Neural cell (in vitro differentiated cells): Measurements from ENCODE around the gene POLE4. TPM values are rescaled to one million over a fixed set of nuclear protein-coding genes. Genes with fewer than 3 reads are reported as not detected.

Experiments
- H2AFZ ChIP-seq: fragments of 200-600, 300-800 bp; sonication (generic), shearing (Covaris generic); 2 replicates; pipeline ENCODE4 v1.6.0; 2014; ENCODE audit warnings: low read depth, mild to moderate bottlenecking, antibody characterized with exemption, low read length, moderate library complexity
- H3F3A ChIP-seq: fragments of 200-600 bp; shearing (Covaris generic); 2 replicates; pipeline ENCODE4 v1.6.1; 2016; ENCODE audit warnings: mild to moderate bottlenecking, moderate library complexity, mixed read lengths, antibody characterized with exemption, low read length; ENCODE audit not compliant: insufficient read depth, poor library complexity, severe bottlenecking
- H3K27ac ChIP-seq: fragments of 200-600, 300-800 bp; sonication (generic), shearing (Covaris generic); 2 replicates; pipeline ENCODE4 v1.5.1; 2014; ENCODE audit warnings: mild to moderate bottlenecking, low read length, moderate library complexity
- H3K27me3 ChIP-seq: fragments of 300-800, 200-600 bp; sonication (generic), shearing (Covaris generic); 2 replicates; pipeline ENCODE4 v1.6.0; 2014; ENCODE audit warnings: mild to moderate bottlenecking, low read depth, low read length, moderate library complexity; ENCODE audit not compliant: insufficient read depth
- H3K36me3 ChIP-seq: fragments of 300-800, 200-600 bp; sonication (generic), shearing (Covaris generic); 2 replicates; pipeline ENCODE4 v1.5.1; 2014; ENCODE audit warnings: mild to moderate bottlenecking, antibody characterized with exemption, low read length, moderate library complexity; ENCODE audit not compliant: insufficient read depth
- H3K4me2 ChIP-seq: fragments of 300-800, 200-600 bp; sonication (generic), shearing (Covaris generic); 2 replicates; pipeline ENCODE4 v1.6.0; 2014; ENCODE audit warnings: mild to moderate bottlenecking, low read length
- H3K4me3 ChIP-seq: fragments of 300-800, 200-600 bp; sonication (generic), shearing (Covaris generic); 2 replicates; pipeline ENCODE4 v1.5.1; 2014; ENCODE audit warnings: mild to moderate bottlenecking, low read length, moderate library complexity
- H3K79me2 ChIP-seq: fragments of 200-600 bp; shearing (Covaris generic); replicated peaks from 2 replicates; pipeline ENCODE4 v1.6.0; 2014; ENCODE audit warnings: mild to moderate bottlenecking, low read length, moderate library complexity; ENCODE audit not compliant: insufficient read depth
- H3K9ac ChIP-seq: fragments of 300-800, 200-600 bp; sonication (generic), shearing (Covaris generic); 2 replicates; pipeline ENCODE4 v1.6.1; 2016; ENCODE audit warnings: mild to moderate bottlenecking, low read length, mixed read lengths
- H3K9me2 ChIP-seq: fragments of 200-600 bp; shearing (Covaris generic); 2 replicates; pipeline ENCODE4 v1.6.1; 2016; ENCODE audit warnings: mild to moderate bottlenecking, low read length, mixed read lengths; ENCODE audit not compliant: insufficient read depth
- H3K9me3 ChIP-seq: fragments of 200-600, 300-800 bp; sonication (generic), shearing (Covaris generic); 2 replicates; pipeline ENCODE4 v1.6.1; 2016; ENCODE audit warnings: mild to moderate bottlenecking, mixed run types, low read length, moderate library complexity, mixed read lengths
- H4K20me1 ChIP-seq: fragments of 200-600 bp; shearing (Covaris generic); 2 replicates; pipeline ENCODE4 v1.6.1; 2016; ENCODE audit warnings: mild to moderate bottlenecking, mixed run types; ENCODE audit not compliant: insufficient read depth
- EP300 ChIP-seq: fragments of 450-650 bp; conservative IDR thresholded peaks from 2 replicates; pipeline ENCODE4 v1.6.1; 2014; ENCODE audit warnings: antibody characterized with exemption, mild to moderate bottlenecking, moderate library complexity; ENCODE audit not compliant: poor library complexity, severe bottlenecking
- EZH2 ChIP-seq: fragments of 200-600, 300-800 bp; shearing (Covaris generic), sonication (generic); IDR thresholded peaks from 2 replicates; pipeline ENCODE4 v1.6.1; 2014; ENCODE audit warnings: antibody characterized with exemption, low read length, borderline replicate concordance, mild to moderate bottlenecking; ENCODE audit not compliant: insufficient read depth, poor library complexity, severe bottlenecking
- MXI1 ChIP-seq: fragments of 450-650 bp; conservative IDR thresholded peaks from 2 replicates; pipeline ENCODE4 v1.6.1; 2014; ENCODE audit warnings: antibody characterized with exemption, mild to moderate bottlenecking; ENCODE audit not compliant: poor library complexity, severe bottlenecking
- POLR2AphosphoS5 ChIP-seq: IDR thresholded peaks from 2 replicates; pipeline ENCODE4 v1.6.1; 2012
- RAD21 ChIP-seq: fragments of 450-650 bp; conservative IDR thresholded peaks from 2 replicates; pipeline ENCODE4 v1.6.1; 2014; ENCODE audit warnings: antibody characterized with exemption, mild to moderate bottlenecking, moderate library complexity
- SMC3 ChIP-seq: fragments of 450-650 bp; conservative IDR thresholded peaks from 2 replicates; pipeline ENCODE4 v1.6.1; 2014; ENCODE audit warnings: antibody characterized with exemption, mild to moderate bottlenecking, moderate library complexity; ENCODE audit not compliant: poor library complexity
- TAF1 ChIP-seq: IDR thresholded peaks from 2 replicates; pipeline ENCODE4 v1.6.1; 2012; ENCODE audit warnings: low read depth
- polyA plus RNA-seq: library from polyadenylated mRNA; depleted of rRNA; stranded (reverse); fragments of >200 nt; gene quantifications from 2 replicates; pipeline ENCODE4 v1.2.3, GENCODE V29; 2014
- TF ChIP-seq, protein P1 (sequence below): IDR thresholded peaks from 2 replicates; pipeline ENCODE4 v1.6.1; 2012; ENCODE audit warnings: borderline replicate concordance

Gene POLE4
- polyA plus RNA-seq, 1 donor from 2014 or later = 35.9 TPM

DNA sequence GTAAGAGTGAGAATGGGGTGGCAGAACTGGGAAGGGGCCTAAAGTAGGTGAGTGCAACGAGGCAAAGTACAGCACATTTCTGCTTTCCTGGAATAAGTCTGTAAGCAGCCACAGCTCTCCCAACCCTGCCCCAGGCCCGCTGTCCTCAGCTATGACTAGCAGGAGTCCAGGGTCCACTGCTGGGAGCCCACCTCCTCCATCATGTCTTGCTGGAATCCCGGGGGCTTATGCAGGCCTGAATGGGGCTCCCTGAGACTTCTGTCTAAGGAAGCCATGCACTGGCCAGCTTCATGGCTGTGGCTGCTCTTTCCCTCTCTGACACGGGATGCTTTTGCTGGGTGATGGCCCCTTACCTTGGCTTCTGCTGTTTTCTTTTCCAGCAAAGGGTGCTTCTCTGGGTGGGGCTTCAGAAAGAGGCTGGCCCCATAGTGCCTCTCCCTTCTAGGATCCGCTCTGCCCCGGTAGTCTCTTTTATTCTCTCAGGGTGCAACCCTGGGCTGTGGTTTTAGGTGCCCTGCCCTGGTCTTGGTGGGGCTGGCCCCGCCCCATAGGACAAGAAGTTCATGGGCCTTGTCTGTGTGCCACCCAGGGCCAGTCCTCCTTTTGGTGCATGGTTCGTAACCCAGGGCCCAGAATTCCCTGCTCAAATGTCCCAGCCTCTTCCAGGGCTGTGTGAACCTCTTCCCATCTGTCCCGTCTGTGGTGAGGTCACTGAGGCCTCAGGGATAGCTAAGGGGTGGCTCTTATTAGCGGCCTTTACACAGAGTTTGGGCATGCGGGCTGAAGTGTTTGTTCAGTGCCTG, 33.8 kb upstream of the POLE4 start:
- Histone ChIP-seq H3K27ac (no peak overlapping the region), H3K9me2 (no peaks in the 10 kb centered on the region), H3K4me3 (no peak overlapping the region), H3F3A (no peaks in the 10 kb centered on the region), H3K27me3 (no peaks in the 10 kb centered on the region), H3K79me2 (no peaks in the 10 kb centered on the region), H3K9me3 (no peaks in the 10 kb centered on the region), H2AFZ (no peak overlapping the region), H3K4me2 (no peak overlapping the region), H3K36me3 (no peaks in the 10 kb centered on the region), H3K9ac (no peak overlapping the region), H4K20me1 (no peaks in the 10 kb centered on the region)
- TF ChIP-seq TAF1 = no peak
- no peak for TF ChIP-seq EP300
- TF ChIP-seq EZH2 = no peak
- no peak for TF ChIP-seq POLR2AphosphoS5

DNA sequence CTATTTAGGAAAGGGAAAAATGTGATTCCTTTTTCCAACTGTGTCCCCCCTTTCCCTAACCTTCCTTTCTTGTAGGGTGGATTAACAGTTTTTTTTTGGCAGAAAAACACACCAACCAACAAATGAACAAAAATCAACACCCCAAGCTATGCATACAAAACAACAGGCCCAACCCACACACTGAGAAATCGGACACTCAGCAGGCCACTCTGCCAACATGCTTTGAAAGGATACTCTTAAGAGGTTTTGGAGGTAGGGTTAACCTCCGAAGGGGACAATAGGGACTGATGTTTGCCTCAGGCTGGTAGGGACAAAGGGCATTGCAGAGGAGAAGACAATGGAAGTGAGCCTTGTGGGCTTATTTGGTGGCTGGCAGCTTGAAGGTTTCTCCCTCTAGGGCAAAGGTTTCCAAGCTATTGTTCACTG, 33.1 kb upstream of the POLE4 start:
- TF ChIP-seq TAF1 = no peak
- no peak for TF ChIP-seq EP300
- no peak for TF ChIP-seq MXI1
- TF ChIP-seq RAD21 = no peak
- TF ChIP-seq POLR2AphosphoS5 = no peak
- no peak for TF ChIP-seq SMC3
- no peak for TF ChIP-seq EZH2
- TF ChIP-seq, protein P1, sequence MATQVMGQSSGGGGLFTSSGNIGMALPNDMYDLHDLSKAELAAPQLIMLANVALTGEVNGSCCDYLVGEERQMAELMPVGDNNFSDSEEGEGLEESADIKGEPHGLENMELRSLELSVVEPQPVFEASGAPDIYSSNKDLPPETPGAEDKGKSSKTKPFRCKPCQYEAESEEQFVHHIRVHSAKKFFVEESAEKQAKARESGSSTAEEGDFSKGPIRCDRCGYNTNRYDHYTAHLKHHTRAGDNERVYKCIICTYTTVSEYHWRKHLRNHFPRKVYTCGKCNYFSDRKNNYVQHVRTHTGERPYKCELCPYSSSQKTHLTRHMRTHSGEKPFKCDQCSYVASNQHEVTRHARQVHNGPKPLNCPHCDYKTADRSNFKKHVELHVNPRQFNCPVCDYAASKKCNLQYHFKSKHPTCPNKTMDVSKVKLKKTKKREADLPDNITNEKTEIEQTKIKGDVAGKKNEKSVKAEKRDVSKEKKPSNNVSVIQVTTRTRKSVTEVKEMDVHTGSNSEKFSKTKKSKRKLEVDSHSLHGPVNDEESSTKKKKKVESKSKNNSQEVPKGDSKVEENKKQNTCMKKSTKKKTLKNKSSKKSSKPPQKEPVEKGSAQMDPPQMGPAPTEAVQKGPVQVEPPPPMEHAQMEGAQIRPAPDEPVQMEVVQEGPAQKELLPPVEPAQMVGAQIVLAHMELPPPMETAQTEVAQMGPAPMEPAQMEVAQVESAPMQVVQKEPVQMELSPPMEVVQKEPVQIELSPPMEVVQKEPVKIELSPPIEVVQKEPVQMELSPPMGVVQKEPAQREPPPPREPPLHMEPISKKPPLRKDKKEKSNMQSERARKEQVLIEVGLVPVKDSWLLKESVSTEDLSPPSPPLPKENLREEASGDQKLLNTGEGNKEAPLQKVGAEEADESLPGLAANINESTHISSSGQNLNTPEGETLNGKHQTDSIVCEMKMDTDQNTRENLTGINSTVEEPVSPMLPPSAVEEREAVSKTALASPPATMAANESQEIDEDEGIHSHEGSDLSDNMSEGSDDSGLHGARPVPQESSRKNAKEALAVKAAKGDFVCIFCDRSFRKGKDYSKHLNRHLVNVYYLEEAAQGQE = no peak
- H3K9me2 ChIP-seq = no peaks in the 10 kb centered on the region
- H3K36me3 ChIP-seq = no peaks in the 10 kb centered on the region
- H3K4me2 ChIP-seq = no peak overlapping the region
- H3K27ac ChIP-seq = no peak overlapping the region
- no peaks in the 10 kb centered on the region for H3F3A ChIP-seq
- H4K20me1 ChIP-seq = no peaks in the 10 kb centered on the region
- no peak overlapping the region for H3K4me3 ChIP-seq
- no peaks in the 10 kb centered on the region for H3K27me3 ChIP-seq
- no peak overlapping the region for H2AFZ ChIP-seq
- H3K9ac ChIP-seq = no peak overlapping the region
- H3K79me2 ChIP-seq = no peaks in the 10 kb centered on the region
- no peaks in the 10 kb centered on the region for H3K9me3 ChIP-seq

DNA sequence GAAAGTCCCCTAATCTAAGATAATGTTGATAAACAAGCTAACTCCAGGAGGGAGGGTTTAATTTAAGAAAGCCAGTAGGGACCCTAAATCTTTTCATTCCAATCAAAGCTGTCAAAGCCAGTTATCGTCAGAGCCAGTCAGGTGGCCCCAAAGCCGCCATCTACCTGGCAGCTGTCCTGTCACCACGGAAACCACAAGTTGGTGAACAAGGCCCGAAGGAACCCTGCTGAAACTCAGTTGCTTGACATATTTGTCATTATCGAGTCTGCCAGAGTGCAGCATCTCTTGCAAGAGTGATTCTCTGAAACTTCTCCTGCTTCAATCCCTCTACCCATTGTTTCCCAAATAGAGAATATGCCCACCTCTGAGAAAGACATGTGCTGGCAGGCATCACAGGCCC, 30.8 kb upstream of the POLE4 start:
- no peak overlapping the region for H3K4me3 ChIP-seq
- H3K9ac ChIP-seq = no peak overlapping the region
- H2AFZ ChIP-seq = no peak overlapping the region
- no peaks in the 10 kb centered on the region for H4K20me1 ChIP-seq
- no peaks in the 10 kb centered on the region for H3K27me3 ChIP-seq
- TF ChIP-seq SMC3 = no peak
- TF ChIP-seq POLR2AphosphoS5 = peak; percentile 12
- no peak overlapping the region for H3K27ac ChIP-seq
- no peaks in the 10 kb centered on the region for H3F3A ChIP-seq
- H3K36me3 ChIP-seq = no peaks in the 10 kb centered on the region
- H3K4me2 ChIP-seq = no peak overlapping the region
- H3K79me2 ChIP-seq = no peaks in the 10 kb centered on the region
- no peaks in the 10 kb centered on the region for H3K9me2 ChIP-seq
- H3K9me3 ChIP-seq = no peaks in the 10 kb centered on the region
